GM18907 (cell line): ENCODE data around the gene ATF4.
A peak's percentile ranks its signal among the peaks of the same experiment; 100 is the strongest.

Experiments
- ATAC-seq: cut with Tn5 transposase; IDR thresholded peaks from one replicate; pipeline ENCODE4 v1.9.1; 2021; ENCODE audit warnings: mild to moderate bottlenecking, moderate library complexity; ENCODE audit not compliant: unreplicated experiment

The ATF4 gene

GRCh38 chr22:39528080-39528661, 7.8 kb downstream of the ATF4 start:
- no peak for ATAC-seq

GRCh38 chr22:39528681-39529486, 8.5 kb downstream of the ATF4 start:
- ATAC-seq, result peak; percentile 21

DNA sequence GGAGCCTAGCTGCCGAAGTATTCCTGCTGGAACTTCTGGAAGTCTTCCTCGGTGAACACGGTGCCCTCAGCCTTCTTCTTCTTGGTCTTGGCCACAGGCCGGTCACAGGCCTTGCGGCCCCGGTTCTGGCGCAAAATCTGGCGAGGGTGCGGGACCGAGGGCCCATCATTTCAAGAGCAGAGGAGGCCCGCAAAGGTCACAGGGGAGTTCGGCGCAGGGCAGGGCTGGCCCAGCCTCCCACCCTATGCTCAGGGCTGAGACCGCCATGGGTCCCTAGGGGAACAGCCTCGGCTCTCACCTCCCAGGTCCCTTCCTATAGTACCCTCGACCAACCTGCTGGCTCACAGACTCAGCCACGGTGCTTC, 9.1 kb downstream of the ATF4 start:
- no peak for ATAC-seq

DNA sequence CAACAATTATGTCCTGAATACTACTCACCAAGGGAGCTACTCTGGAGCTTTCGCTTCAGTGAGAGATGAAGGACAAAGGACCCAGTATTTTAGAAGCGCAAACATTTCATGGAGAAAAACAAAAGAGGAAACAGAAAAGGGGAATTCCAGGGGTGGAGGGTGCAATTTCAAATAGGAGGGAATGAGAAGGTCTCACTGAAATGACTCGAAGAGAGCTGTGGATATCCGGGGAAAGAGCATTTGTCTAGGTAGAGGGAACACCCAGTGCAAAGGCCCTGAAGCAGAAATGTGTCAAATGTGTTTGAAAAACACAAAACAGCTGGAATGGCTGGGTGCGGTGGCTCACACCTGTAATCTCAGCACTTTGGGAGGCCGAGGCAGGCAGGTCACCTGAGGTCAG, 9.8 kb downstream of the ATF4 start:
- no peak for ATAC-seq

GRCh38 chr22:39530692-39531331, 10.4 kb downstream of the ATF4 start:
- no peak for ATAC-seq

- ATAC-seq, result peak; percentile 76
Measured at GRCh38 chr22:39532215-39533073, 12.1 kb downstream of the ATF4 start, which contains the start of gene RPS19BP1. RPS19BP1 (minus strand) TSS chr22:39532748; CDS start chr22:39532738, 10 bp downstream.

DNA sequence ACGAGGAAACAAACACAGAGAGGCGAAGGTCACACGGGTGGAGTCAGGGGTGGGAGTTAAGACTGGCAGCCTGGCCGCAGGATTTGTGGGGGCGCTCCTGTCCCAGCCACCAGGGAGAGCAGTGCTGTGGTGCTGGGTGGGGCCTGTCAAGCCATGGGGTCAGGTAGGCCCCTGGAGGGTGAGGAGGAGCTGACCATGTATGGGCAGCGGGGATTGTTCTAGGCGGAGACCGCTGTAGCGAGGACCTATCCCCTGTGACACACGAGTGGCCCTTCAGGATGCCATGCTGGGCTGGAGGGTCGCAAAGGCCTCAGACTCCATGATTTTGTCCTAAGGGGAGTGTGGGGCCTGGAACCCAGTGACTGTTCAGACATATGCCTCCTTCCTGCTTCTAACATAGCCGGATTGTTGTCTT, 13.7 kb downstream of the ATF4 start:
- no peak for ATAC-seq

DNA sequence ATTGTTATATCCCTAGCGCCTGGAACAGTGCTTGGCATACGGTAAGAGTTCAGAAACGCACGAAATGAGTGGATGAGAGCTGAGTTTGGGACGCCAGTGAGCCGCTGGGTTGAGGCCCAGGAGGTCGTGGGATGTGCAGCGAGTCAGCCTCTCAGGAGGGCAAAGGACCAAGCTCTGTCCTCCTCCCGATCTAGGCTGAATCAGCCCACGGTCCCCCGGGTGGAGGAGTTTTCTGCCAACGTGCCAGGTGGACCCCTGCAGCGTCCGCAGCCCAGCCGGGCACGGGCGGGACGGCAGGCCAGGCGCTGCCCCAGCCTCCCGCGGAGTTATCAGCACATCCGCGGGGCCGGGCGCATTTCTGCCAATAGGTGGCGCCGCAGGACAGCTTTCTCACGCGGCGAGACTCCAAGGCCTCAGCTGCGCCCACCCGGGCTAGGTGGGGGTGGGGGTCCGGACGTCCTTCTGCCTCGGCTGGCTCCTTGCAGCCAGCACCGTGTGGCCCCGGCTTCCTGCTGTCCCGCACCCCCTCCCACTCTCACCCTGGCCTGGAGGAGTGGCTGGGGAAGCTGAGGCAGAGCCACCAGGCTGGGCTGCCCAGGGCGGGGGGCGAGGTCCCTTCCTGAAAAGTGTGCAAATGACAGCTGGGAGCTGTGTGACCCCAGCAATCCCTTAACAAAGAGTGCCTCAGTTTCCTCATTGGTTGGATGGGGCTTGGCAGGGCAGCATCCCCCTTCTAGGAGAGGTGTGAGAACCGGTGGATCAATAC, 14.4 kb downstream of the ATF4 start:
- ATAC-seq, result no peak

DNA sequence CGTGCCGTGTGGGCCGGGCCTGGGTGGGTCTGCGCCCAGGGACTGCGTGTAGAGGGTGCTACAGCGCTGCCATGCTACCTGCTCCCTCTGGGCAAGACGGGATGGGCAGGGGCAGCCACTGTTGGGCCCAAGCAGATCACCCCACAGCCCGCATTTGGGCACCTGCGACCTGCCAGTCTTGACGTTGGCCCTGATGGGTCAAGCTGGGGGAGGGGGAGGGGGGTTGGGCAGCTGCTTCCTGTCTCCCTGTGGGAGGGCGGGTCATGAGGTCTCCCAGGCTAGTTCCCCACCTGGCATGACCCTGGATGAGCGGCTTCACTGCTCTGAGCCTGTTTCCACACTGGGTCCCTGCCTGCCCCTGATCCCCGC, 15.0 kb downstream of the ATF4 start:
- ATAC-seq, result no peak

DNA sequence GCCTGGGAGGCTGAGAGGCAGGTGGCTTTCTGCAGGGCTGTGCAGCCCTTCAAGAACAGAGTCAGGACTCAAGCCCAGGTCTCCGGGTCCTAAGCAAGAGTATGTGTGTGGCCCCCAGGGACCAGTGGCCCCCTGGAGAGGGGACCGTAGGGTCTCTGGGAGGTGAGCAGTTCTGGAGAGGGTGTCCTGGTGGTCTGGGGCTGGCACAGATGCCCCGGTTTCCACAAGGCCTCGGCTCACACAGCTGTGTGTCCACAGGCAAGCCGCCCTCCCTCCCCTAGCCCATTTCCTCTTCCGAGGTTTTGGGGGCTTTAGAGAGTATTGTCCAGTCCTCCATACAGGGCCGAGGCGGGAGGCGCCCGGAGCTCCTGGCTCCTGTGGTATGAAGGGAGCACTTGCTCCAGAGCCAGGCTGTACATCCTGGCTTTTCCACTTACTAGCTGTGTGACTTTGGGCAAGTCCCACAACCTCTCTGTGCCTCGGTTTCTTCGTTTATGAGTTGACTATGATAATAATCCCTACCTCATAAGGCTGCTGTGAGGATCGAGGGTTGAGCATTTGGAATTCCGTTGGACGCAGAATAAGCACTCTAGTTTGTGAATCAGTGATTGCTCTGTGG, 15.6 kb downstream of the ATF4 start:
- ATAC-seq, result no peak

- no peak for ATAC-seq
Measured at GRCh38 chr22:39536711-39537110, 16.3 kb downstream of the ATF4 start.

DNA sequence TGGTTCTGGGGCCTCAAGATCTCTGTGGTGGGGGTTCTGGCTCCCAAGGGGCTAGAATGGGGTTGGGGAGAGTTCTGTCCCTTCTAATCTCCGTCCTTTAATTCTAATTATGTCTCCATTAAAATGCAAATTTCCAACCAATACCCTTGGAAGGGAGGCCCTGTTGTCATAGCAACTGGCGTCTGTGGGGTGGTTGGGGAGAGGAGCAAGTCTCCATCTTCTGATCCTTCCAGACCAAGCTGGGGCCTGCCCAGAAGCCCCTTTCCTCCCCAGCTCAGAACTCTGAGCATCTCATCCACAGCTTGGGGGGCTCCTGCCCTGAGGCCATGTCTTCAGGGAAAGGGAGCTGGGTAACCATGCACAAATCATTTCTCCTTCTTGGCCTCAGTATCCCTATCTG, 17.6 kb downstream of the ATF4 start:
- ATAC-seq, result no peak

DNA sequence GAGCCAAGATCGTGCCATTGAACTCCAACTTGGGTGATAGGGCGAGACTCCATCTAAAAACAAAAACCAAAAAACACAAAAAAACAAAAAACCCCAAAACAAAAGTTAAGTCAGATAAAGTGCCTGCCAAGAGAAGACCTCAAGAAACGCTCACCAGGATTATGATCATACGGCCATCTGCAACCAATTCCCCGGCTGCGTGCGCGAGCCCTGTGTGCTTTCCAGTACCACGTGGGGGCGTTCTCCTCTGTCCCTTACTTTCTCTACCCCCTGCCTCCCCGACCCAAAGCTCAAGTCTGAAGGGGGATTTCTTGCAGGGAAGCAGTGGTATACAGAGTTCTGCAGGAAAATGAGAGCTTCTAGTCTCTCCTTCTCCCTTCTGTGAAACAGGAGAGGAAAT, 22.7 kb downstream of the ATF4 start:
- no peak for ATAC-seq

DNA sequence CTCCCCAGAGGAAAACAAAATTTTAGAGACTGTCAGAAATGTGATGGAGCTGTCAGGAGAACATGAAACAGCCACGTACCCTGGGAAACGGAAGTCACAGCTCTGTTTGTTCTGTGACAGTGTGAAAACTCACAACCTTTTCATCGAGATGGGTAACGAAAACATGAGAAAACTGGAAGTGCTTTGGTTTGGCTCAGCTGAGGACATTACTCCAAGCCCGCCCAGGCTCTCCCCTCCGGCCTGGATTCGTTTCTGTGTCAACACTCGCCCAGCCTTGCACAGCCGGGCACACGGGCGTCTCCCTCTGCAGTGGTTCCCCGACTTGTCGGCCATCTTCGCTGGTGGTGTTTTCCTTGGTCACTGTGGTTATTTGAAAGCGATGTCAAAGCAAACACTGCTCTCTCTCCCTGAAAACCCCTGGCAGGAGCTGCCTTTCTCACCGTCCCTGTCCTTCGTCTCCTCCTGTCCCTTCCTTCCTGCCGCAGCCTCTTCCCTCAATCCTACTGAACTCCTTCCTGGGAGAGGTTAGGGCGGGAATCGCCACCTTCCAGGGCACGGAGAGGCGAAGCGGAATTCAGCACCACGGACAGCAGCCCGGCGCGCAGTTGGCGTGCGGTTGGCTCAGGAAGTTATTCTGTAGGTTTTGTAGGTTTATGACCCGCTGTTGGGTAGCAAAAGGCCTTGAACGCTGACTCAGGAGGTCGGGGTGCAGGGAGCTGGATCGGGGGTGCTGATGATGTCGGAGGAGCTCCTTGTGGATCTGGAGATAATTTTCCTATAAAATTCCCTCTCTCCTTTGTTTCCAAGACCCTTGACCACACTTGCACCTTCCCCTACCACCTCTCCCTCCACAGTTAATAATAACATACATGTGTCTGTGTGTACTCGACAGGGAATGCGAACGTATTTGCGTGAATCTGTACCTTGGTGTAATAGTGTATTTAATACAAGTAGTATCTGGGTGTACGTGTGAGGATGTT, 25.3 kb downstream of the ATF4 start:
- ATAC-seq, result no peak

DNA sequence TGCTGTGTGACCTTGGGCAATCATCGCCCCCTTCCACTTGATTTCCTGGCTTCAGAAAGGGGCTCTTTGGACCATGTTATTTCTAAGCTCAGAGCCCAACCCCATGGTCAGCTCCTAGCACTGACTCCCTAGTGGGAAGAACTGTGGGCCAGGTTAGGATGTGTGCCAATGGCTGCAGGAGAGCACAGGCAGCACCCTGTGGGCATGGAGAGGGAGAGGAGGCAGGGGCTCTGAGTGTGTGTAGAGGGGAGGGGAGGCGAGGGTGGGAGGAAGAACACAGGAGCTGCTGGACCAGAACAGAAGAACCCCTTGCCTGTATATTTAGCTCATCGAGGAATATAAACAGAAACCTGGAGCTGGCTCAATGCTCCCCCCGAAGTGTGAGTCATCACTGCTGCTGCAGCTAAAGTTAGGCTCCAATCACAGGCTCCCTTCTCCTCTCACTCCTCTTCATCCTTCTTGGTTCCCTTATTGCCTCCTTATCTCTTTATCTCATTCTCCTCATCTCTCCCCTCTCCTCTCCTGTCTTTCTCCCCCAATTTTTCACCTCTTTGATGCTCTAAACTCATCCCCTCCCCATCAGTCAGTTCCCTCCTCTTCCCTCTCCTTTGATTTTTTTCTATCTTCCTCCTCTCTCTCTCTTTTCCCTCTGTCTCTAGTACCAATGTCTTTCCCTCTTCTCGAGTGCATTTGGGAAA, 26.7 kb downstream of the ATF4 start:
- no peak for ATAC-seq

- ATAC-seq, result no peak
Measured at GRCh38 chr22:39547587-39547947, 27.2 kb downstream of the ATF4 start.

- no peak for ATAC-seq
Measured at GRCh38 chr22:39553429-39553828, 33.1 kb downstream of the ATF4 start.

DNA sequence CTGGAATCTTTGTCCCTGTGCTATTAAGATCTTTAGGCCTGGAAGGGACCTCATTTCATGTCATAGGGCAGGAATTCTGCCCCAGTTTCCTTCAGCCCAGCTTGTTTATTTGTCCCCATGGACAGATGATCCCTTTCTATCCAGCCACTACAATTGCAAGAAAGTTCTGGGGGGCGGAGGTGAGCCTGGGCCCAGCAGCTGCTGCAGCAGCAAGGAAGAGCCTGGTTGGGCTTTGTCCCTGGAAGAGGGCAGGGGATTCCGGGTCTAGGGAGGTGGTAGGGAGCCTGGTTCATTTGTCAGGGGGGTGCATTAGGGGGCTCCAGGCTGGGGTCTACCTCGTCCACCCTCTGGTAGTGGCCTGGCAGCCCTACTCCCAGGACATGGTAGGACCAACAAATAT, 33.8 kb downstream of the ATF4 start:
- ATAC-seq, result no peak
